Kidney epithelial cell (primary cell): Measurements from ENCODE around the gene WNT7B. TPM values are rescaled to one million over a fixed set of nuclear protein-coding genes. Genes with fewer than 3 reads are reported as not detected.

Experiments used
- DNase-seq: peaks from one replicate; pipeline ENCODE4 v3.0.0-alpha.2; 2010; ENCODE audit warnings: low read depth
- H3K27me3 ChIP-seq: 2 replicates; pipeline ENCODE4 v1.6.0; 2011; ENCODE audit warnings: low read length; ENCODE audit not compliant: control insufficient read depth, insufficient read depth
- H3K36me3 ChIP-seq: 2 replicates; pipeline ENCODE4 v1.5.1; 2011; ENCODE audit warnings: low read length; ENCODE audit not compliant: control insufficient read depth, insufficient read depth
- H3K4me3 ChIP-seq: 2 replicates; pipeline ENCODE4 v1.5.1; 2011; ENCODE audit warnings: low read depth, mild to moderate bottlenecking, control low read depth, low read length
- total RNA-seq: library from RNA; depleted of rRNA; stranded (reverse); fragments of >200 nt; gene quantifications from 2 replicates; pipeline ENCODE4 v1.2.3, GENCODE V29; 2015
- TF ChIP-seq, protein P1 (sequence below): IDR thresholded peaks from 2 replicates; pipeline ENCODE4 v1.5.1; 2011; ENCODE audit warnings: mild to moderate bottlenecking, moderate library complexity, low read length, control low read depth, inconsistent platforms; ENCODE audit not compliant: insufficient read depth, poor library complexity, severe bottlenecking

Gene WNT7B
- total RNA-seq, 1 donor from 2014 or later: 15.3 TPM

DNA sequence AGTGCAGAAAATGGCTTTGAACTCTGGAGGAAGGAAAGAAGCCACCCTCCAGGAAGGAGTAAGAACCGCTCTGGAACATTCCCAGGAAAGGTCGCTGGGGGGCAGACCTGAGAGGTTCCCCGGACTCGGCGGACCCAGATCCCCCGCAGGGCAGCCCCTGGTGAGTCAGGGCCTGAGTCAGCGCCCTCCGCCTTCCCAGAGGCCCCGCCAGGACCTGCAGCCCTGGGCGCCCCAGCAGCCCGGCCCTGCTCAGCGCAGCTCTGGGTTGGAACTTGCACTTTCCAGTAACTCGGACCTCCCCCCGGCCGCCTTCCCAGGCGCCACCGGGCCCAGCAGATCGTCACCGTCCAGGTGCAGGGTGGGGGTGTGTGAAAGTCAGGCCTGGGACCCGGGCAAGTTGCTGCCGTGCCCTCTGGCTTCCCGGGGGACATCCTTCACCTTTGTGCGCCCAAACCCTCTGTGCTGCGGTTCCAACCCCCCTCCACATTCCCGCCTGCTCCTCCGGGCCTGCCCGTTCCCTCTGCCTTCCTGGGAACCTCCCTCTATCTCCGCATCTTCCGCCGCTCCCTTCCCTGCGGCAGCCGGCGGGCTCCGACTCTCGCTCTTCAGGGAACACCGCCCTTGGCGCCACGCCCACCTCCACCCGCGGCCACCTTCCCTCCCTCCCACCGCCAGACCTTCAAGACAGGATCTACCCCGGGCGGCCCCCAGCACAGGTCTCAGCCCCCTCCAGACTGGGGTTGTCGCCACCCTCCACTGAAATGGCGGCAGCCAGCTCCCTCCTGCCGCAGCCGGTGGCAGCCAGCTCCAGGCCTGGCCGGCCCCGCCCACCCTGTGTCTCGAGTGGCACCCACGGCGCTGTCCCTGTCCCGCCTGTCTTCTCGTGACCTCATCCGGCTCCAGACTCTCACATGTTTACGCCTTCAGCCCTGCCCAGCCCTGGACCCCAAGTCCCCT is 36.8 kb upstream of the WNT7B start:
- Histone ChIP-seq H3K27me3 (no peaks in the 10 kb centered on the region), H3K4me3 (peak overlapping the region; percentile 57), H3K36me3 (no peaks in the 10 kb centered on the region)
- peak; percentile 85 for DNase-seq
- TF ChIP-seq, protein P1, sequence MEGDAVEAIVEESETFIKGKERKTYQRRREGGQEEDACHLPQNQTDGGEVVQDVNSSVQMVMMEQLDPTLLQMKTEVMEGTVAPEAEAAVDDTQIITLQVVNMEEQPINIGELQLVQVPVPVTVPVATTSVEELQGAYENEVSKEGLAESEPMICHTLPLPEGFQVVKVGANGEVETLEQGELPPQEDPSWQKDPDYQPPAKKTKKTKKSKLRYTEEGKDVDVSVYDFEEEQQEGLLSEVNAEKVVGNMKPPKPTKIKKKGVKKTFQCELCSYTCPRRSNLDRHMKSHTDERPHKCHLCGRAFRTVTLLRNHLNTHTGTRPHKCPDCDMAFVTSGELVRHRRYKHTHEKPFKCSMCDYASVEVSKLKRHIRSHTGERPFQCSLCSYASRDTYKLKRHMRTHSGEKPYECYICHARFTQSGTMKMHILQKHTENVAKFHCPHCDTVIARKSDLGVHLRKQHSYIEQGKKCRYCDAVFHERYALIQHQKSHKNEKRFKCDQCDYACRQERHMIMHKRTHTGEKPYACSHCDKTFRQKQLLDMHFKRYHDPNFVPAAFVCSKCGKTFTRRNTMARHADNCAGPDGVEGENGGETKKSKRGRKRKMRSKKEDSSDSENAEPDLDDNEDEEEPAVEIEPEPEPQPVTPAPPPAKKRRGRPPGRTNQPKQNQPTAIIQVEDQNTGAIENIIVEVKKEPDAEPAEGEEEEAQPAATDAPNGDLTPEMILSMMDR: peak; percentile 81

- H3K36me3 ChIP-seq: no peaks in the 10 kb centered on the region
- no peak for DNase-seq
- TF ChIP-seq, protein P1: no peak
Observed at GRCh38 chr22:46012881-46013281, 35.9 kb upstream of the WNT7B start.

GRCh38 chr22:46012182-46012880 is 35.4 kb upstream of the WNT7B start:
- no peak for DNase-seq
- Histone ChIP-seq H3K36me3 (no peaks in the 10 kb centered on the region), H3K4me3 (no peak overlapping the region), H3K27me3 (no peaks in the 10 kb centered on the region)
- TF ChIP-seq, protein P1: no peak

More at GRCh38 chr22:46012881-46013281, 35.9 kb upstream of the WNT7B start:
- H3K27me3 ChIP-seq: no peaks in the 10 kb centered on the region
- H3K4me3 ChIP-seq: no peak overlapping the region

- Histone ChIP-seq H3K4me3 (no peak overlapping the region), H3K27me3 (no peaks in the 10 kb centered on the region), H3K36me3 (no peaks in the 10 kb centered on the region)
- TF ChIP-seq, protein P1: no peak
- no peak for DNase-seq
Observed at GRCh38 chr22:46011627-46012181, 34.7 kb upstream of the WNT7B start.

GRCh38 chr22:46010951-46011626 is 34.1 kb upstream of the WNT7B start:
- no peak for DNase-seq
- no peak overlapping the region for H3K4me3 ChIP-seq
- no peaks in the 10 kb centered on the region for H3K36me3 ChIP-seq
- TF ChIP-seq, protein P1: no peak
- no peaks in the 10 kb centered on the region for H3K27me3 ChIP-seq
